HG03432 (cell line): ENCODE results near the gene TOM1L2.

ENCODE experiments used
- ATAC-seq: cut with Tn5 transposase; IDR thresholded peaks from one replicate; pipeline ENCODE4 v1.9.1; 2021; ENCODE audit warnings: mild to moderate bottlenecking, moderate library complexity; ENCODE audit not compliant: unreplicated experiment

The TOM1L2 gene

DNA sequence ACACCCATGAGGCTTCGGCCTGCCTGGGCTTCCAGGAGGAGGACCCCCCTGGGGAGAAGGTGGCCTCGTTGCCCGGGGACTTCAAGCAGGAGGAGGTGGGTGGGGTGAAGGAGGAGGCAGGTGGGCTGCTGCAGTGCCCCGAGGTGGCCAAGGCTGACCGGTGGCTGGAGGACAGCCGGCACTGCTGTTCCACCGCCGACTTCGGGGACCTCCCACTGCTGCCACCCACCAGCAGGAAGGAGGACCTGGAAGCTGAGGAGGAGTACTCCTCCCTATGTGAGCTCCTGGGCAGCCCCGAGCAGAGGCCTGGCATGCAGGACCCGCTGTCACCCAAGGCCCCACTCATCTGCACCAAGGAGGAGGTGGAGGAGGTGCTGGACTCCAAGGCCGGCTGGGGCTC is 176.9 kb downstream of the TOM1L2 start:
- ATAC-seq = no peak

- ATAC-seq = no peak
Observed at GRCh38 chr17:17794382-17794781, 177.8 kb downstream of the TOM1L2 start.
